H9 (cell line): ENCODE measurements around the gene MYO7B. TPM values are rescaled to one million over a fixed set of nuclear protein-coding genes. Genes with fewer than 3 reads are reported as not detected.

Experiments used
- DNase-seq: peaks from one replicate; pipeline ENCODE4 v3.0.0-alpha.2; 2017
- H2AFZ ChIP-seq: one replicate; pipeline ENCODE4 v1.6.1; 2013; ENCODE audit warnings: mild to moderate bottlenecking, low read length, control low read depth, moderate library complexity
- H2AK5ac ChIP-seq: 2 replicates; pipeline ENCODE4 v1.6.1; 2013; ENCODE audit warnings: low read length, control low read depth, mixed read lengths; ENCODE audit not compliant: insufficient read length
- H2BK120ac ChIP-seq: one replicate; pipeline ENCODE4 v1.6.1; 2013; ENCODE audit warnings: low read depth, mild to moderate bottlenecking, low read length, control low read depth, inconsistent platforms; ENCODE audit not compliant: poor library complexity, severe bottlenecking
- H2BK12ac ChIP-seq: 2 replicates; pipeline ENCODE4 v1.6.1; 2013; ENCODE audit warnings: low read length, control low read depth, mixed read lengths, low read depth; ENCODE audit not compliant: insufficient read length
- H2BK15ac ChIP-seq: 2 replicates; pipeline ENCODE4 v1.6.1; 2013; ENCODE audit warnings: low read depth, low read length, control low read depth
- H2BK20ac ChIP-seq: one replicate; pipeline ENCODE4 v1.6.1; 2013; ENCODE audit warnings: low read depth, mild to moderate bottlenecking, low read length, control low read depth, inconsistent platforms; ENCODE audit not compliant: poor library complexity, severe bottlenecking
- H2BK5ac ChIP-seq: 2 replicates; pipeline ENCODE4 v1.6.1; 2013; ENCODE audit warnings: low read length, control low read depth, mixed read lengths; ENCODE audit not compliant: insufficient read length
- H3K14ac ChIP-seq: 2 replicates; pipeline ENCODE4 v1.6.1; 2013; ENCODE audit warnings: low read length, control low read depth; ENCODE audit not compliant: insufficient read depth
- H3K18ac ChIP-seq: 2 replicates; pipeline ENCODE4 v1.6.1; 2013; ENCODE audit warnings: low read depth, mild to moderate bottlenecking, mixed read lengths, low read length, control low read depth; ENCODE audit not compliant: insufficient read length
- H3K23ac ChIP-seq: 2 replicates; pipeline ENCODE4 v1.6.1; 2013; ENCODE audit warnings: low read length, control low read depth, mixed read lengths, low read depth; ENCODE audit not compliant: insufficient read length
- H3K23me2 ChIP-seq: 2 replicates; pipeline ENCODE4 v1.6.1; 2013; ENCODE audit warnings: low read depth, mild to moderate bottlenecking, mixed read lengths, low read length, control low read depth; ENCODE audit not compliant: insufficient read length, poor library complexity, severe bottlenecking
- H3K27ac ChIP-seq: 2 replicates; pipeline ENCODE4 v1.5.1; 2013; ENCODE audit warnings: low read length, control low read depth, mixed read lengths, low read depth; ENCODE audit not compliant: insufficient read length
- H3K27me3 ChIP-seq: 2 replicates; pipeline ENCODE4 v1.6.1; 2013; ENCODE audit warnings: low read length, control low read depth, inconsistent platforms; ENCODE audit not compliant: insufficient read depth
- H3K4ac ChIP-seq: 2 replicates; pipeline ENCODE4 v1.6.1; 2013; ENCODE audit warnings: low read depth, mild to moderate bottlenecking, control low read depth, inconsistent platforms, low read length, moderate library complexity
- H3K4me1 ChIP-seq: 2 replicates; pipeline ENCODE4 v1.6.1; 2013; ENCODE audit warnings: low read length, control low read depth, inconsistent platforms; ENCODE audit not compliant: insufficient read depth
- H3K4me2 ChIP-seq: 2 replicates; pipeline ENCODE4 v1.6.1; 2013; ENCODE audit warnings: low read length, control low read depth, mixed read lengths; ENCODE audit not compliant: insufficient read length, insufficient read depth
- H3K56ac ChIP-seq: 2 replicates; pipeline ENCODE4 v1.6.1; 2013; ENCODE audit warnings: low read depth, mild to moderate bottlenecking, mixed read lengths, low read length, control low read depth; ENCODE audit not compliant: insufficient read length
- H3K79me1 ChIP-seq: 2 replicates; pipeline ENCODE4 v1.6.1; 2013; ENCODE audit warnings: low read depth, mild to moderate bottlenecking, moderate library complexity, low read length, control low read depth, inconsistent platforms; ENCODE audit not compliant: insufficient read depth, poor library complexity, severe bottlenecking
- H3K79me2 ChIP-seq: 2 replicates; pipeline ENCODE4 v1.6.1; 2013; ENCODE audit warnings: low read length, control low read depth, inconsistent platforms; ENCODE audit not compliant: insufficient read depth
- H3K9ac ChIP-seq: 2 replicates; pipeline ENCODE4 v1.6.1; 2013; ENCODE audit warnings: low read length, control low read depth, mixed read lengths; ENCODE audit not compliant: insufficient read length; ENCODE audit errors: extremely low read depth
- H3K9me3 ChIP-seq: one replicate; pipeline ENCODE4 v1.6.1; 2013; ENCODE audit warnings: low read depth, low read length, inconsistent platforms; ENCODE audit not compliant: control insufficient read depth
- H3T11ph ChIP-seq: one replicate; pipeline ENCODE4 v1.6.1; 2013; ENCODE audit warnings: mild to moderate bottlenecking, low read length, control low read depth, inconsistent platforms
- H4K20me1 ChIP-seq: one replicate; pipeline ENCODE4 v1.6.1; 2013; ENCODE audit not compliant: control insufficient read depth, insufficient read length, insufficient read depth
- H4K5ac ChIP-seq: 2 replicates; pipeline ENCODE4 v1.6.1; 2013; ENCODE audit warnings: low read depth, mild to moderate bottlenecking, mixed read lengths, low read length, control low read depth; ENCODE audit not compliant: insufficient read length
- H4K8ac ChIP-seq: replicated peaks from 2 replicates; pipeline ENCODE4 v1.6.1; 2013; ENCODE audit warnings: low read length, control low read depth, mixed read lengths, low read depth; ENCODE audit not compliant: insufficient read length
- H4K91ac ChIP-seq: 2 replicates; pipeline ENCODE4 v1.6.1; 2013; ENCODE audit warnings: low read depth, mild to moderate bottlenecking, moderate library complexity, mixed read lengths, low read length, control low read depth; ENCODE audit not compliant: insufficient read length
- H3K27ac Mint-ChIP-seq, 3 experiments: 2 replicates in 2 of 3; 3 replicates in 1 of 3; pipeline ENCODE4 v1.8.0; 2020 to 2021; ENCODE audit warnings: mixed read lengths in 3 of 3, mild to moderate bottlenecking in 1 of 3, moderate library complexity in 1 of 3
- H3K27me3 Mint-ChIP-seq: 2 replicates; pipeline ENCODE4 v1.8.0; 2021; ENCODE audit warnings: low read depth, mild to moderate bottlenecking, moderate library complexity, mixed read lengths
- H3K36me3 Mint-ChIP-seq, 3 experiments: 2 replicates in 2 of 3; 3 replicates in 1 of 3; pipeline ENCODE4 v1.8.0; 2020 to 2021; ENCODE audit warnings: low read depth in 3 of 3, mixed read lengths in 3 of 3; ENCODE audit not compliant: insufficient read depth in 1 of 3
- H3K4me1 Mint-ChIP-seq, 2 experiments: 2 replicates each; pipeline ENCODE4 v1.8.0; 2020; ENCODE audit warnings: mixed read lengths in 2 of 2
- H3K4me3 Mint-ChIP-seq, 2 experiments: 2 replicates in 1 of 2; 3 replicates in 1 of 2; pipeline ENCODE4 v1.8.0; 2020 to 2021; ENCODE audit warnings: mild to moderate bottlenecking in 2 of 2, mixed read lengths in 2 of 2, moderate library complexity in 1 of 2
- H3K9me3 Mint-ChIP-seq, 2 experiments: 2 replicates in 1 of 2; 3 replicates in 1 of 2; pipeline ENCODE4 v1.8.0; 2020; ENCODE audit warnings: mild to moderate bottlenecking in 2 of 2, mixed read lengths in 2 of 2, moderate library complexity in 1 of 2
- CTCF ChIP-seq: fragments of 200-600 bp; sonication (generic); conservative IDR thresholded peaks from 3 replicates; pipeline ENCODE4 v1.8.0; 2021; ENCODE audit warnings: antibody characterized with exemption, mild to moderate bottlenecking
- WGBS: extraction: QIAGEN DNeasy Blood & Tissue Kit; methylation state at CpG from one replicate; pipeline ENCODE4 v1.1.7; 2013; ENCODE audit warnings: missing lambda C conversion rate, low lambda C conversion rate, mixed read lengths; ENCODE audit not compliant: insufficient read length; ENCODE audit errors: extremely low coverage; 5-methylcytosine and 5-hydroxymethylcytosine counted together
- total RNA-seq: library from RNA; stranded (reverse); gene quantifications from 2 replicates; pipeline ENCODE4 v1.2.1, GENCODE V29; 2021

Gene MYO7B
- total RNA-seq, 1 experiment from 2014 or later: not detected

DNA sequence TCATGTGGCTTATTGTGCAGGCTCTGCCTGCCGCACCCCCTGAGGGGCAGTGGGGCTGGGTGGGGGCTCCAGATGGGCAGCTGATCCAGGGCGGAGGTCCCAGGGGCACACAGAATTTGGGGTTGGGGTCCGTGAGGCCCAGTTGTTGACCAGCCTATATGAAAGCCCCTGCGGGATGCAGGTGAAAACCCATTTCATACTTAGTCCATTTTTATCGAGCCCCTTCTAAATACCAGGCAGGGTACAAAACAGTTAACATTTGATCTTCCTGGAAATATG lies 30.6 kb downstream of the MYO7B start:
- Mint-ChIP-seq H3K9me3 (no peaks in the 10 kb centered on the region; a peak in 1 of 5 replicates), H3K27me3 (peaks cover 4% of the 10 kb centered on the region), H3K4me3 (no peak overlapping the region), H3K36me3 (no peaks in the 10 kb centered on the region), H3K4me1 (peaks cover 15% of the 10 kb centered on the region in 2 experiments), H3K27ac (no peak overlapping the region)
- no peak overlapping the region for H2BK20ac ChIP-seq
- no peak overlapping the region for H4K8ac ChIP-seq
- no peak overlapping the region for H3K56ac ChIP-seq
- H3K4me2 ChIP-seq: no peak overlapping the region
- no peak overlapping the region for H3K14ac ChIP-seq
- H3K23ac ChIP-seq: no peak overlapping the region
- no peak for TF ChIP-seq CTCF
- no peak overlapping the region for H3K9ac ChIP-seq
- no peak for DNase-seq
- H4K20me1 ChIP-seq: no peaks in the 10 kb centered on the region
- no peak overlapping the region for H3K4ac ChIP-seq
- H2BK120ac ChIP-seq: no peak overlapping the region
- no peaks in the 10 kb centered on the region for H3K9me3 ChIP-seq
- no peak overlapping the region for H2BK12ac ChIP-seq
- no CpG with 5 or more reads among the region's 5 CpGs for WGBS
- no peak overlapping the region for H3T11ph ChIP-seq
- no peaks in the 10 kb centered on the region for H3K79me2 ChIP-seq
- H2BK15ac ChIP-seq: no peak overlapping the region
- H2BK5ac ChIP-seq: no peak overlapping the region
- no peak overlapping the region for H3K18ac ChIP-seq
- no peak overlapping the region for H2AFZ ChIP-seq
- no peaks in the 10 kb centered on the region for H3K23me2 ChIP-seq
- H3K27me3 ChIP-seq: no peaks in the 10 kb centered on the region
- no peak overlapping the region for H3K27ac ChIP-seq
- no peaks in the 10 kb centered on the region for H3K79me1 ChIP-seq
- H3K4me1 ChIP-seq: no peaks in the 10 kb centered on the region
- H2AK5ac ChIP-seq: no peak overlapping the region
- no peak overlapping the region for H4K91ac ChIP-seq
- H4K5ac ChIP-seq: no peak overlapping the region
